ENCODE data around the gene DNAH11. TPM values are rescaled to one million over a fixed set of nuclear protein-coding genes. Genes with fewer than 3 reads are reported as not detected.

DNAH11 gene
- total and polyA plus RNA-seq, 8 donors: 0.46 to 3.8 (median 1.1) TPM

DNA sequence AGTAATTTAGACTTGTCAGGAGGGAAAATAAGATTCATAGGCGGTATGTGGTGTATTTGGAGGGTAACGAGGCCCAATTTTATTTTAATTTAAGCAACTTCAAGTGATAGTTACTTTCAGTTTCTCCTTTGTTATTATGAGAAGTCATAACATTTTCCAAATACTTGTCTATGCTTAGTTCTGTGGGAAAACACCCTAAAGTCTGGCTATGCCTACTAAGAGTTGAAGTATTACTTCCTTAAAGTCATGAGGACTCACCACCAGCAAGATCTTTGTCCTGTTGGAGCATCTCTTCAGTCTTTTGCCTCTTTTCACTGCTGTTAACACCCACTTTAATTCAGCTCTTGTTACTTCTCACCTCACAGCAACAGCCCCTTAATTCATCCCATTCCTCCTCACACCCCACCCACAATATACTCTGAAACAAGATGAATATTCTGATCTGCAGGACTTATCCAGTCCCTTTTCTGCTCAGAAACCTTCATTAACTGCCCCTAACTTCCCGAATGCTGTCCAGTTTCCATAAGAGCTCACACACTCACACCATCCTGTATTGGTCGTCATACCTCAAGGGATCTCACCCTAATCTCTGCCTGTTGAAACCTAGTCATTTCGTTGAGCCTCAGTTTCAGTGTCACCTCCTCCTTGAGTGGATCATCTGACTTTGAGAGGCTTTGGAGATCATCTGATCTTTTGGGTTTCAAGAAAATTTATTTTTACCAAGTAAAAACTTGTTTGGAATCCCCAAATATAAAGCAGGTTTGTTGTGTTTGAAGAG is 61.3 kb downstream of the DNAH11 start:
- Histone ChIP-seq H3K36me3 (no peaks in the 10 kb centered on the region), H3K9me3 (no peaks in the 10 kb centered on the region), H3K4me3 (no peak overlapping the region), H3K27me3 (no peaks in the 10 kb centered on the region), H3K4me1 (no peaks in the 10 kb centered on the region), H3K27ac (no peak overlapping the region)
- FAIRE-seq (no peak), ATAC-seq (no peak), DNase-seq (no peak)
- TF ChIP-seq, protein P1, sequence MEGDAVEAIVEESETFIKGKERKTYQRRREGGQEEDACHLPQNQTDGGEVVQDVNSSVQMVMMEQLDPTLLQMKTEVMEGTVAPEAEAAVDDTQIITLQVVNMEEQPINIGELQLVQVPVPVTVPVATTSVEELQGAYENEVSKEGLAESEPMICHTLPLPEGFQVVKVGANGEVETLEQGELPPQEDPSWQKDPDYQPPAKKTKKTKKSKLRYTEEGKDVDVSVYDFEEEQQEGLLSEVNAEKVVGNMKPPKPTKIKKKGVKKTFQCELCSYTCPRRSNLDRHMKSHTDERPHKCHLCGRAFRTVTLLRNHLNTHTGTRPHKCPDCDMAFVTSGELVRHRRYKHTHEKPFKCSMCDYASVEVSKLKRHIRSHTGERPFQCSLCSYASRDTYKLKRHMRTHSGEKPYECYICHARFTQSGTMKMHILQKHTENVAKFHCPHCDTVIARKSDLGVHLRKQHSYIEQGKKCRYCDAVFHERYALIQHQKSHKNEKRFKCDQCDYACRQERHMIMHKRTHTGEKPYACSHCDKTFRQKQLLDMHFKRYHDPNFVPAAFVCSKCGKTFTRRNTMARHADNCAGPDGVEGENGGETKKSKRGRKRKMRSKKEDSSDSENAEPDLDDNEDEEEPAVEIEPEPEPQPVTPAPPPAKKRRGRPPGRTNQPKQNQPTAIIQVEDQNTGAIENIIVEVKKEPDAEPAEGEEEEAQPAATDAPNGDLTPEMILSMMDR (IDR thresholded peaks at IDR 0.05): no peak
- intact Hi-C loops (cut with DNase I): no loop called here
- 66 to 83% methylated on average over 5 of the region's 5 CpGs for WGBS, 2 donors

DNA sequence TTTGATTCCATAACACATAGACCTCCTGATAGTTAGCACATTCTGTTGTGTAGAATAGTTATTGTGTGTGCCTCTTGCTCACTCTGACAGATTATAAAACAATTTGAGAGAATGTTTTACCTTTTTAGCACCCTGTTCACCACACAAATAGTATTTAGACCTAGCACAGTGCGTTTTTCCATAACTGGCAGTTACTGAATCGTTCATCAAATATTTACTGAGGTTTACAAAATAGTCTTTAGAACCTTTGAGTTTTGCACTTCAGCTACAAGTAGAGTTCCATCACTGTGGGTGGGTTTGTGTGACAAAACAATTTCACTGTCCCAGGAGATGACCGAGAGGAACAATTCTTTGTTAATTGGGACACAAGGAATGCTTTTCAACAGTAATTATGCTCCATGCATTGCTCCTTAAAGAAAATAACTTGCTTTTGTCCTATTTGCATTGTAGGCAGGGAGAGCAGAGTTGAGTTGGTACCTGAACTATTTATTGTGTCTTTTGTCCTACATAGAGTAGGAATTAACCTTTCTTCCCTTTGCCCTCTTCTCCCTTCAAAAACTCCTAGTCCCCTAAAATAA is 62.3 kb downstream of the DNAH11 start:
- TF ChIP-seq, protein P1 (IDR thresholded peaks at IDR 0.05): no peak
- Histone ChIP-seq H3K27ac (no peak overlapping the region), H3K27me3 (no peaks in the 10 kb centered on the region), H3K4me3 (no peak overlapping the region), H3K9me3 (no peaks in the 10 kb centered on the region), H3K4me1 (no peaks in the 10 kb centered on the region), H3K36me3 (no peaks in the 10 kb centered on the region)
- DNase-seq (no peak), FAIRE-seq (no peak), ATAC-seq (no peak)
- intact Hi-C loops (cut with DNase I): no loop called here
- WGBS, 2 donors: 51 to 57% methylated on average over 3 of the region's 3 CpGs

DNA sequence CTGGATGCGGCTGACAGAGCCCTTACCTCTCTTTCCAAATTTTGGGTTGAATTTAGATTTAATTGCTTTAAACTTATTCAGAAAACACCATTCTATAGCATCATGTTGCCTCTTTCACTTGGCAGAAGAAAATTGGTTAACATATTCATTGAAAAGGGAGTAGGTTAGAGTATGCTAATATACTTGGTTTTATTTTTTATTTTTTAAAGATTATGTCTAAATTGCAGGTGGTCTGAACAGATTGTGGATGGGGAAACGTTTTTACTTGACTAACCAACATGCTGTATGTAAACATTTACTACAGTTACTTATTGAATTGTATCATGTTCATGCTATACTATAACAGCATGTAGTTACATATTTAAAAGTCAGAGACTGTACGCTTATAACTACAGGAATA is 65.6 kb downstream of the DNAH11 start:
- WGBS, 2 donors: 60 to 69% methylated on average over 3 of the region's 3 CpGs
- H3K4me1 ChIP-seq: no peaks in the 10 kb centered on the region
- ATAC-seq (no peak), FAIRE-seq (no peak), DNase-seq (no peak)
- no peak overlapping the region for H3K4me3 ChIP-seq
- intact Hi-C loops (cut with DNase I): no loop called here
- no peaks in the 10 kb centered on the region for H3K9me3 ChIP-seq
- TF ChIP-seq, protein P1 (IDR thresholded peaks at IDR 0.05): no peak
- H3K27me3 ChIP-seq: no peaks in the 10 kb centered on the region
- no peak overlapping the region for H3K27ac ChIP-seq
- H3K36me3 ChIP-seq: no peaks in the 10 kb centered on the region

DNA sequence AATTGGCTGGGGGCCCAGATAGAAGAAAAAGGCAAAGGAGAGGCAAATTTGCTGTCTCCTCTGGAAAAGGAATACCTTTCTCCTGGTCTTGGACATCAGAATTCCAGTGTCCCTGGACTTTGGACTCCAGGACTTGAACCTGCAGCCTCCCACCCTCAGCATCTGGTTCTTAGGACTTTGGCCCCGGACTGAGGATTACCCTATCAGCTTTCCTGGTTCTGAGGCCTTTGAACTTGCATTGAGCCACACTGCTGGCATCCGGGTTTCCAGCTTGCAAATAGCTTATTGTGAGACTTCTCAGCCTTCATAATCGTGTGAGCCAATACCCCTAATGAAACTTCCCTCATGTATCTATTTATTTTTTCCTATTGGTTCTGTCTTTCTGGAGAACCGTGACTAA is 68.3 kb downstream of the DNAH11 start:
- TF ChIP-seq, protein P1 (IDR thresholded peaks at IDR 0.05): no peak
- DNase-seq (no peak), FAIRE-seq (no peak), ATAC-seq (no peak)
- Histone ChIP-seq H3K27me3 (no peaks in the 10 kb centered on the region), H3K27ac (no peak overlapping the region), H3K9me3 (no peaks in the 10 kb centered on the region), H3K4me1 (no peaks in the 10 kb centered on the region), H3K36me3 (no peaks in the 10 kb centered on the region), H3K4me3 (no peak overlapping the region)
- intact Hi-C loops (cut with DNase I): no loop called here
- 60 to 75% methylated on average over 4 of the region's 4 CpGs for WGBS, 2 donors

DNA sequence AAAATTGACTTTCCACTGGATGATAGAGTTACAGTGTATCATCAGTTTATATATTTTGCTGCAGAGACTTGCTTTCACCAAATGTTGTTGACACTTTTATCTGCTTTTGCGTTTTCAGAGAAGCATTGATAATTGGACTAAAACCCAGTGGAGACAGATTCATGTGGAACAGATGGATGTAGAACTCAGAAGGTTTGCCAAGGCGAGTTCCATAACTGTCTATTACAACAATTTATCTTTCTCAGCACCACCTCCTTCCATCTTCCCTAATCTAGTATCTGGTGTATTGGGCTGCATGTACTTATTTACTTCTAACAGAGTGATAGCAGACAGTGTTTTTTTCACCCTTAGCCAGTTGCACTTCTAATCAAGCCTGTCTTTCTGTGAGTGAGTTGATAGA is 73.3 kb downstream of the DNAH11 start:
- WGBS, 2 donors: 29 to 34% methylated on average over 2 of the region's 2 CpGs
- H3K36me3 ChIP-seq: no peaks in the 10 kb centered on the region
- TF ChIP-seq, protein P1 (IDR thresholded peaks at IDR 0.05): no peak
- no peak overlapping the region for H3K27ac ChIP-seq
- intact Hi-C loops (cut with DNase I): no loop called here
- H3K9me3 ChIP-seq: no peaks in the 10 kb centered on the region
- no peak for FAIRE-seq
- H3K4me1 ChIP-seq: no peaks in the 10 kb centered on the region
- ATAC-seq: no peak
- no peak for DNase-seq
- H3K4me3 ChIP-seq: no peak overlapping the region
- no peaks in the 10 kb centered on the region for H3K27me3 ChIP-seq

Measured in pancreas (tissue), 10 donors.